HUDEP-2 (cell line): ENCODE results near the gene GOLGA7B.

Experiments used
- DNase-seq, 76 experiments: peaks; one replicate each; lab custom pipeline; 2025; ENCODE audit not compliant: unreplicated experiment in 76 of 76; lab: John Stamatoyannopoulos, UW

GOLGA7B gene

GRCh38 chr10:97866524-97867219, 17.0 kb downstream of the GOLGA7B start:
- no peak for DNase-seq

- DNase-seq = no peak
Measured at GRCh38 chr10:97867220-97867800, 17.7 kb downstream of the GOLGA7B start.

- DNase-seq = no peak
Measured at GRCh38 chr10:97868134-97868685, 18.6 kb downstream of the GOLGA7B start.

- DNase-seq = peak in 74 of 76 experiments; percentile 9 to 88 (median 64)
Measured at GRCh38 chr10:97869091-97870042, 19.7 kb downstream of the GOLGA7B start.

- no peak for DNase-seq
Measured at GRCh38 chr10:97870990-97871389, 21.3 kb downstream of the GOLGA7B start.

GRCh38 chr10:97873569-97873968, 23.9 kb downstream of the GOLGA7B start:
- no peak for DNase-seq

- DNase-seq = no peak
Measured at GRCh38 chr10:97874332-97874731, 24.7 kb downstream of the GOLGA7B start.

GRCh38 chr10:97875391-97875790, 25.7 kb downstream of the GOLGA7B start:
- no peak for DNase-seq

GRCh38 chr10:97876402-97876801, 26.8 kb downstream of the GOLGA7B start:
- DNase-seq = no peak

- DNase-seq = peak in 1 of 76 experiments; percentile 7
Measured at GRCh38 chr10:97879241-97879640, 29.6 kb downstream of the GOLGA7B start.

GRCh38 chr10:97880109-97880508, 30.5 kb downstream of the GOLGA7B start:
- no peak for DNase-seq

- DNase-seq = peak in 2 of 76 experiments; percentile 21 to 35
Measured at GRCh38 chr10:97882142-97883091, 32.8 kb downstream of the GOLGA7B start.

- no peak for DNase-seq
Measured at GRCh38 chr10:97883092-97883485, 33.4 kb downstream of the GOLGA7B start.

- DNase-seq = no peak
Measured at GRCh38 chr10:97886286-97886685, 36.6 kb downstream of the GOLGA7B start.

- DNase-seq = peak in 2 of 76 experiments; percentile 9 to 17
Measured at GRCh38 chr10:97887399-97887798, 37.8 kb downstream of the GOLGA7B start.

GRCh38 chr10:97888134-97888533, 38.5 kb downstream of the GOLGA7B start:
- no peak for DNase-seq

- no peak for DNase-seq
Measured at GRCh38 chr10:97888641-97889262, 39.1 kb downstream of the GOLGA7B start.

GRCh38 chr10:97889461-97890265, 40.0 kb downstream of the GOLGA7B start:
- no peak for DNase-seq
